GM21723 (cell line): ENCODE measurements around the gene STIP1.
A peak's percentile ranks its signal among the peaks of the same experiment; 100 is the strongest.

ENCODE experiments used
- ATAC-seq: cut with Tn5 transposase; IDR thresholded peaks from one replicate; pipeline ENCODE4 v1.9.1; 2021; ENCODE audit warnings: mild to moderate bottlenecking, moderate library complexity; ENCODE audit not compliant: unreplicated experiment

Gene STIP1

DNA sequence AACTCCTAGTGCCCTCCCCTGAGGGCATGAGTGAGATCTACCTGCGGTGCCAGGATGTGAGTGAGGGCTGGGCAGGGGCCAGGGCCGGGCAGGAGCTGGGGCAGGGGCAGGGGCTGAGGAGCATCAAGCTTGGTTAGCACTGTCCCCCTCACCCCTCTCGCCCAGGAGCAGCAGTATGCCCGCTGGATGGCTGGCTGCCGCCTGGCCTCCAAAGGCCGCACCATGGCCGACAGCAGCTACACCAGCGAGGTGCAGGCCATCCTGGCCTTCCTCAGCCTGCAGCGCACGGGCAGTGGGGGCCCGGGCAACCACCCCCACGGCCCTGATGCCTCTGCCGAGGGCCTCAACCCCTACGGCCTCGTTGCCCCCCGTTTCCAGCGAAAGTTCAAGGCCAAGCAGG is 34.3 kb downstream of the STIP1 start:
- no peak for ATAC-seq

DNA sequence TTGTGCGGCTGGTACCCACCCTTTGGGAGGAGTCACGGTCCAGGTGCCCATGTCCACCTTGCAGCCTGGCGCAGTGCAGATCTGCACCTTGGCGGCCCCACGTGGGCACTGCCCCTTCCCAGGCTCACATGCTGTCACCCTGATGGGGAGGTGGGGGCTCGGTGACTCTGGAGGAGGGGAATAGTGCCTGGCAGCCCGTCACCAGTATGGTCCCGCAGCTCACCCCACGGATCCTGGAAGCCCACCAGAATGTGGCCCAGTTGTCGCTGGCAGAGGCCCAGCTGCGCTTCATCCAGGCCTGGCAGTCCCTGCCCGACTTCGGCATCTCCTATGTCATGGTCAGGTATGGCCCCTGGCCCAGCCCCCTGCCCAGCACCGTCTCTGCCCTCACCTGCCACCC is 34.8 kb downstream of the STIP1 start:
- no peak for ATAC-seq

DNA sequence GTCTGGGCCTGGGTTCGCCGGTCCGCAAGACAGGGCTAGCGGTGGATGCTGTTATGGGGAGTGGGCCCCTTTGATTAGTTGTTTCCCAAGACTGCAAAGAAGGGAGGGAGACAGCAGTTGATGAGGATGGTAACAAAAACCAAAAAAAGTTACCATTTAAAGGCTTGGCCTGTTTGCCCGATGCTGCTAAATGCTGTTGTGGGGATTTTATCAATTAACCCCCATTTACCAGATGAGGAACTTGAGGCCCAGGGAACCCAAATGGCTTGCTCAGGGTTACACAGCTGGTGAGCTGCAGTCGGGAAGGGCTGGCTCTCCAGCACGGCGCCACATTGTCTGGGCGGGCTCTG is 36.7 kb downstream of the STIP1 start:
- ATAC-seq, result no peak

DNA sequence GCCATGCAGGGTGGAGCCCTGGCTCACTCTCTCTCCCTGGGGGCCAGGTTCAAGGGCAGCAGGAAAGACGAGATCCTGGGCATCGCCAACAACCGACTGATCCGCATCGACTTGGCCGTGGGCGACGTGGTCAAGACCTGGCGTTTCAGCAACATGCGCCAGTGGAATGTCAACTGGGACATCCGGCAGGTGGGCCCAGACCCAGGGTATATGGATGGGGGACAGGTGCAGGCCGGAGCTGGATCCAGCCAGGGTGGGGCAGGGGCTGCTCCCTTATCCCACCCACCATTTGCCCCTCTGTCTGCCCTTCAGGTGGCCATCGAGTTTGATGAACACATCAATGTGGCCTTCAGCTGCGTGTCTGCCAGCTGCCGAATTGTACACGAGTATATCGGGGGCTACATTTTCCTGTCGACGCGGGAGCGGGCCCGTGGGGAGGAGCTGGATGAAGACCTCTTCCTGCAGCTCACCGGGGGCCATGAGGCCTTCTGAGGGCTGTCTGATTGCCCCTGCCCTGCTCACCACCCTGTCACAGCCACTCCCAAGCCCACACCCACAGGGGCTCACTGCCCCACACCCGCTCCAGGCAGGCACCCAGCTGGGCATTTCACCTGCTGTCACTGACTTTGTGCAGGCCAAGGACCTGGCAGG is 37.2 kb downstream of the STIP1 start:
- no peak for ATAC-seq

DNA sequence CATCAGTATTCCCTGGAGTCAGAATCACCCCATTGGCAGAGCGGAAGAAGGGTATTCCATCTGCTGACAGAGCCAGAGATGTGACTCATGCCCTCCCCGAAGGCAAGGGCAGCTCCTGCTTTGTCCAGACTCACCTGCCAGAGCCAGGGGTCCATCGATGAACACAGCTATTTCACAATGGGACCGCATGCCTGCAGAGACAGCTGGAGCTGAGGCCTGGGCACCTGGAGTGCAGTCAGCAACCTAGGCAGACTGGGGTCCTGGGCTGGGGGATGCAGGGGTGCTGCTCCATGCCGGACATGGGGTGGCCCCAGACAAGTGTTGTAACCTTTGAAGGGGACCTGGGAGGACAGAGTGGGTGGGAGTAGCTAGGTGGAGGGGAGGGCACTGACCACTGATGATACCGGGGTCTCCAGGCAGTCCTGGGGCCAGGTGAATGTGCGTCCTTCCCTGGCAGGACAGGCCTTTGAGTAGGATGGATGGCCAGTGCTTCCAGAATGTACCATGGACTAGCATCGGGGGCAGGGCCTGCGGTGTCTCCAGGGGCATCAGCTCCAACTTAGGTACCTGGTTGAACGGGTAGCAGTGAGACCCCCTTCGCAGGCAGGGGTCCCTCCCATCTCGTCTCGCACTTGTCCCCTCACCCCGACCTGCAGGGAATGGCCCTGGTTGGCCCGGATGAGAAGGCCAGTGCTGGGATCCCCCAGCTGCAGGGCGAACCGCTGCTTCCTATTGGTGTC is 38.4 kb downstream of the STIP1 start:
- no peak for ATAC-seq

DNA sequence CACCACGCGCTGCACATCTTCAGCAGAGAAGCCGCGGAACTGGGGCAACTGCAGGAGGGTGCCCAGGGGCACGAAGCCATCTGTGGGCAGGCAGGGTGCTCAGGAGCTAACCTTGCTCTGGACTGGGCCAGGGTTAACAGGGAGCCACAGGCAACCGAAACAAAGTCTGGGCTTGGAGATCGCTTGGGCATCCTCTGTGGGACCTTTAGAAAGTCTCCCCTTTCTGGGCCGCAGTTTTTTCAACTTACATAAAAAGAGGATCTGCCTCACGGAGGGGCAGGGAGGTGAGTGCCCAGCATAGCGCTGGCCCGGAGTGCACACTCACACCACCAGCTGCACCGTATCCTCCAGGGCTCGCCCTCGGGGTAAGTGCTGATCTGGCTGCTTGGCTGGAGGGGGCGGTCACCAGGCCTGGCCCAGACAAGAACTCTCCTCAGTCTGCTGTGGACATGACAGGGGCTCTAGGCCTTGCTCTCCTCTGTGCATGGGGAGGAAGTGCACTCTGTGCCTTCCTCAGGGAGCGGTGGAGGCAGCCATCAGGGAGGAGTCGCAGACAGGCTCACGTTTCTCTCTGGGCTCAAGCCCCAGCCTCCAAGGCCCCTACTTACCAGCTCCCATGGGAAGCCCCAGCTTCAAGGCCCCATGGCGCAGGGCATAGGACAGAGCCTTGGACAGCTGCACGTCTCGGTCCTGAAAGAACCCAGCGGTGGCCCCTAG is 39.1 kb downstream of the STIP1 start:
- ATAC-seq, result no peak

DNA sequence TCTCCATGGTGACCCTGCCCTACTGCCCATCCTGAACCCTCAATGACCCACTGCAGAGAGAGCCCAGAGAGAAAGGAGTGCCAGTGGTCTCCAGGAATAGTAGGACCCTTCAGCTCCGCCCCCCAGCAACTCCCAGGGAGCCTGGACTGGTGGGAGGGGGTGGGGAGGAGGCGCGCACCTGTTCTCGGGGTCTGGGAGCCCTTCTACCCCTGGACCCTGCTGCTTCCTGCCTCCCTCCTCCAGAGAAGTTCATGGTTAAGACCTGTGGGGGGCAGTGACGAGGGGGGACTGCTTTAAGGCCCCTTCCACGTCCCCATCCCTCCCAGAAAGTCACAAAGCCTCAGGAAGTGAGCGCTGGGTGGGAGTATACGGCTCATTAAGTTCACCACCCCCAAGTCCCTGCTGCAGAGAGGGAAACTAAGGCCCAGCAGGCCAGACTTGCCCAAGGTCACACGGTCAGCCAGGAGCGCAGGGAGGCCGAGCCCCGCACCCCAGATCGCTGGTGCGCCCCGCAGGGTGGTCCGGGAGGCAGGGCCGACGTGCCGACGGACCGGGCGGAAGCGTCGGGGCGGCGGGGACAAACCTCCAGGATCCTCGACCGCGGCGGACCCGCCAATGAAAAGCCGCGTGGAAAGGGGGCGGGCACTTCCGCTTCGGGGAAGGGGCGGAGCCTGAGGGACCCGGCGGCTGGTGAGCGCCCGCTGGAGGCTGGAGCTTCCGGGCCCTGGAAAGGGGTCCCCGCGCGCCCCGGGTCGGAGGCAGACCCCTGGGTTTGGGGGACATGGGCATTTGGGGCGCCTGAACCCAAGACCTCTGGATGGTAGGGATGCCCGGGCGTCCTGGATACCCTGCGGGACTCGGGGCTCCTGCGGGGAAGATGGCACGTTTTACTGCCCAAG is 39.9 kb downstream of the STIP1 start, which contains the start of the genes NUDT22 and TRPT1:
Gene NUDT22 (plus strand): TSS at position 667 of the 899 bp plus-strand sequence. CDS start 379 bp downstream, outside the sequence.
Gene TRPT1 (minus strand): TSS at position 579 of the 899 bp plus-strand sequence. CDS start 326 bp downstream, at position 253.
- ATAC-seq, result peak; percentile 41

DNA sequence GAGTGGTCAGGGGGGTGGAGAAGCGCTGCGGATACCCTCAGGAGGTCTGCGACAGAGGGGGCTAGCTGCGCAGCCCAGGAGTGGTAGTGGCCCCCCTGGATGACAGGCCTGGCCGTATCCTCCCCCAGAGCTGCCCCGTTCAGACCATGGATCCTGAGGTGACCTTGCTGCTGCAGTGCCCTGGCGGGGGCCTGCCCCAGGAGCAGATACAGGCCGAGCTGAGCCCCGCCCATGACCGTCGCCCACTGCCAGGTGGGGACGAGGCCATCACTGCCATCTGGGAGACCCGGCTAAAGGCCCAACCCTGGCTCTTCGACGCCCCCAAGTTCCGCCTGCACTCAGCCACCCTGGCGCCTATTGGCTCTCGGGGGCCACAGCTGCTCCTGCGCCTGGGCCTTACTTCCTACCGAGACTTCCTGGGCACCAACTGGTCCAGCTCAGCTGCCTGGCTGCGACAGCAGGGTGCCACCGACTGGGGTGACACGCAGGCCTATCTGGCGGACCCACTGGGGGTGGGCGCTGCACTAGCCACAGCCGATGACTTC is 40.6 kb downstream of the STIP1 start:
- peak; percentile 36 for ATAC-seq

DNA sequence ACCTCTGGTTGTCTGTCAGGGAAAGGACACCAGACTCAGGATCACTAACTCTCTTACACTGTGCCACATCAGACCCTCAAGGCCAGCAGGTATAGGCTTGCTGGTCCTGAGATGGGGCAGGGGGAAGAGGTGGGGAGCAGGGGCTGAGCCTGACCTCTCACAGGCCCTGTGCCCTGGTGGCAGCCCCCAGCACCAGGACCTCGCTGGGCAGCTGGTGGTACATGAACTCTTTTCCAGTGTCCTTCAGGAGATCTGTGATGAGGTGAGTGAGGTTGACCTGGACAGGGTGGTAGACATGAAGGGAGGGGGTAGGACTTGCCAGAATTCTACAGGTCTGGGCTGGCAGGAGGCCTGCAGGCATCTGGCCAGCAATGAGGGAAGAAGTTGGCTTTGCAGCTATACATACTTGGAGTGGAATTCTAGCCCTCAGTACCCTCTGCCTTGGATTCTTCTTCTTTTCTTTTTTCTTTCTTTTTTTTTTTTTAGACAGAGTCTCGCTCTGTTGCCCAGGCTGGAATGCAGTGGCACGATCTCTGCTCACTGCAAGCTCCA is 41.5 kb downstream of the STIP1 start:
- no peak for ATAC-seq

DNA sequence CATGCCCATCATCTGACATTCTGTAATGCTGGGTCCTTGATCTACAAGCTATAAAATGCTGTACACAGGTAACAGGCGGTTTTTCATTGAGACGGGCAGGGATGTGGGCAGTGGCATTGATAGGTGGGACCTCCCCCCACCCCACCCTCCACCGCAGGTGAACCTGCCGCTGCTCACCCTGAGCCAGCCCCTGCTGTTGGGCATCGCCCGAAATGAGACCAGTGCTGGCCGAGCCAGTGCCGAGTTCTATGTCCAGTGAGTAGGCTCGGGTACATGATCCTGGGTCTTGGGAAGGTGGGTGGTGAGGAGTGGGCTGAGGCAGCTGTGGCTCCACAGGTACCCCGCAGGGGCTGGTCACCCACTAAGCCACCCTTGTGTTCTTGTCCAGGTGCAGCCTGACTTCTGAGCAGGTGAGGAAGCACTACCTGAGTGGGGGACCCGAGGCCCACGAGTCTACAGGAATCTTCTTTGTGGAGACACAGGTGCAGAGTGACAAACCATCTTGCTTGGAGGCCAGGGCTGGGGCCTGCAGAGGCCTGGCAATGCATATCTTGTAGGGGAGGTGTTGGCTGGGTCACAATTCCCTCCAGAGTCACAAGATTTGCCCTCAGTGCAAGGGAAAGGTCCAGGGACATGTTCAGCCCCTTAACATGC is 43.2 kb downstream of the STIP1 start:
- ATAC-seq, result no peak

DNA sequence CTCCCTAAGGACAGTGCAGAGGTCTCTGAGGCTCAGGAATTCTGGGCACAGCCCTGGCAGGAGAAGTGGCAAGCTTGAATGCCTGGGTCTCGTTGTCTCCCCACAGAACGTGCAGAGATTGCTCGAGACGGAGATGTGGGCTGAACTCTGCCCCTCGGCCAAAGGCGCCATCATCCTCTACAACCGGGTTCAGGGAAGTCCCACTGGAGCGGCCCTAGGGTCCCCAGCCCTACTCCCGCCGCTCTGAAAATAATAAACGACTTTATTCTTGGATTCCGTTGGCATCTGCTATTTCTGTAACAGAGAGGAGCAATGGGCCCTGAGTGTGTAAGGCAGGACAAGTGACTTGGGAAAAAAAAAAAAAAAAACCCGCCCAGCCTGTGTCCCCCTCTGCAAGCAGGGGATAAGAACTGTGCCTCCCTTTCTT is 43.8 kb downstream of the STIP1 start:
- ATAC-seq, result no peak

DNA sequence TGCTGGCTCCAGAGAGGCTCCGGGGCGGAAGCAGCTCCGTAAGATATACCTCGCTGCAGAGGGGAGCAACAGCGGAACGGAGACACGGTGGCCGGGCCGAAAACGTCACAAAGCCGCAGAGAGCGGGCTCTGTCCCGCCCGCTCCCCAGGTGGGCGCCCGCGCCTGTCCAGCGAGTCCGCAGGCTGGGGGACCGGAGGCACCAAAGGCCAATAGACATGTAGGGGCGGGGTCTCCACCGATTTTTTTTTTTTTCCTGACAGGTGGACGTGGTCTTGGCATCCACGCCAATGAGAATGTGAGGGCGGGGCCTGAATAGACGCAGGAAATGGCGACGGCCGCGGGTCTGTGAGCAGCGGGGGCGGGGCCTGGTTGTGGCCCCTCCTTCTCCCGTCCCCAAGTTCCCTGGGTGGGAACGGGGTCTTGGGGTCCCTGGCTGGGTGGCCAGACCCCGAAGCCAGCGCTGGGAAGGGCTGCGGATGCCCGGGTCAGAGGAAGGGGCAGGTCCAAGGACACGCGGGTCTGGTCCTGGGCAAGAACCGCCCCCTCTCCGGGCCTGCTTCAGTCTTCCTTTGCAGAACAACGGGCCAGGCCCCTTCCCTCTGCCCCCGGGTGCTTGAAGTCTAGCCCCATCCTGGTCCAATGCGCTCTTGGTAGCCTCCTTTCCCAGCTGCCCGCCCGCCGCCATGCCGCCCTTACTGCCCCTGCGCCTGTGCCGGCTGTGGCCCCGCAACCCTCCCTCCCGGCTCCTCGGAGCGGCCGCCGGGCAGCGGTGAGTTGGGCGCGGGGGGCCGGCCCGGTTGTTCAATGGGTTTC is 44.4 kb downstream of the STIP1 start, which contains the start of gene DNAJC4:
Gene DNAJC4 (plus strand): TSS at position 378 of the 814 bp plus-strand sequence. CDS start 307 bp downstream, at position 685.
- ATAC-seq, result peak; percentile 43

DNA sequence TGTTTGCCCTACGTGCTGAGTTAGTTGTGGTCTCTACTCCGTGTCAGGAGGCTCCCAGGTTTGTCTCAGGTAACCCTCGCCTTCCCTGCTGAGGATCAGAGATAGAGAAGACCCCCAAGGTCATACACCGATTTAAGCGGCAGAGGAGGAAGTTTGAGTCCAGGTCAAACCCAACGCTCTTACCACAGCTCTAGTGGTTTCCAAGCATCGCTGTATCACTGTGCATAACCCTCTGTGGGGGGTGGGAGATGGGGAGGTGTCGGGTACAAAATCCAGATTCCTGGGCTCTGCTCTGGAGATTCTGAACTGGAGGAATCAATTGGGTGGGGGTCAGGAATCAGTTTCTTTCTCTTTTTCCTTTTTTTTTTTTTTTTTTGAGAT is 45.0 kb downstream of the STIP1 start:
- ATAC-seq, result no peak

DNA sequence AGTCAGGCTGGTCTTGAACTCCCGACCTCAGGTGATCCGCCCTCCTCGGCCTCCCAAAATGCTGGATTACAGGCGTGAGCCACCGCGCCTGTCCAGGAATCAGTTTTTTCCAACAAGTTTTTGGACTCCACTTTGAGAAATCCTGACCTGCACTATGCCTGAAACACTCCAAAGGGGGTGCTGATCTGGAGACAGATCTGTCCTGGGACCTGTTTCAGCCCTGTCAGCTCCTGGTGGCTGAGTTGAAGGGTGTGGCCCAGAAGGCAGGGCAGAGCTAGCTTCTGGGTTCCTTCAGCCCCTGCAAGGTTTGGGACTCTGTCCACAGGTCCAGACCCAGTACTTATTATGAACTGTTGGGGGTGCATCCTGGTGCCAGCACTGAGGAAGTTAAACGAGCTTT is 45.6 kb downstream of the STIP1 start:
- no peak for ATAC-seq

DNA sequence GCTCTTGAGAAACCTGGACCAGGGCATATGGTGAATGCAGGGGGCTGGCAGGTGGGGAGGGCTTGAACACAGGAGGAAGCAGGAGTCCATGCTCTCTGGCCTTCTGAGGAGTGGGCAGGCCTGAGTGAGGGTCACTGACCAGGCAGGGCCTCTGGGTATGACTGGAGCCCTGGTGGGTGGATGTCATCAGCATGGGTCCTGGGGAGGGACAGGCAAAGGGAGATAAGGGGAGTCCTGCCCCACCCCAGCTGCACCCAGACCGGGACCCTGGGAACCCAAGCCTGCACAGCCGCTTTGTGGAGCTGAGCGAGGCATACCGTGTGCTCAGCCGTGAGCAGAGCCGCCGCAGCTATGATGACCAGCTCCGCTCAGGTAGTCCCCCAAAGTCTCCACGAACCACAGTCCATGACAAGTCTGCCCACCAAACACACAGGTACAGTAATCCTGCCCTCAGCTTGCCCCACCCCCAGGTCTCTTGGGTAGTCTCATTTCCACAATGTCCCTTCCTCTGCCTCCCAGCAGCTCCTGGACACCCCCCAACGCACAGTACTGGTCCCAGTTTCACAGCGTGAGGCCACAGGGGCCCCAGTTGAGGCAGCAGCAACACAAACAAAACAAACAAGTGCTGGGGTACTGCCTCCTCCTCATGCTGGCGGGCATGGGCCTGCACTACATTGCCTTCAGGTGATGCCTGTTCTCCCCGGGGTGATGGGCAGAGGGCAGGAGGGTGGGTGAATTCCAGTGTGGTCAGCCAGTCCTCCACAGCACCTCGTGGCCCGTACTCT is 46.4 kb downstream of the STIP1 start:
- no peak for ATAC-seq

DNA sequence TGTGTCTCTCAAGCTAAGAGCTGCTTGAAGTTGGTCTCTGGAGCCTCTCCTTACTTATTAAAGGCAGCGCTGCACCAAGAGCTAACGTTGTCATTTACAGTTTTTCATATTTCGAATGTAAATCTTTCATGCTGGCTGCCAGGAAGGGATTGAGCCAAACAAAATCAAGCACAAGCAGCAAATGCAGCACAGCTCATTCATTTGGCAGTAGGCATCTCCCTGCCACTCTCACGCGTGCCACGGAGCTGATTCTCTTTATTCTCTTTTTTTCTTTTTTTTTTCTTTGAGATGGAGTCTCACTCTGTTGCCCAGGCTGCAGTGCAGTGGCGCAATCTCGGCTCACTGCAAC is 47.0 kb downstream of the STIP1 start:
- ATAC-seq, result no peak

DNA sequence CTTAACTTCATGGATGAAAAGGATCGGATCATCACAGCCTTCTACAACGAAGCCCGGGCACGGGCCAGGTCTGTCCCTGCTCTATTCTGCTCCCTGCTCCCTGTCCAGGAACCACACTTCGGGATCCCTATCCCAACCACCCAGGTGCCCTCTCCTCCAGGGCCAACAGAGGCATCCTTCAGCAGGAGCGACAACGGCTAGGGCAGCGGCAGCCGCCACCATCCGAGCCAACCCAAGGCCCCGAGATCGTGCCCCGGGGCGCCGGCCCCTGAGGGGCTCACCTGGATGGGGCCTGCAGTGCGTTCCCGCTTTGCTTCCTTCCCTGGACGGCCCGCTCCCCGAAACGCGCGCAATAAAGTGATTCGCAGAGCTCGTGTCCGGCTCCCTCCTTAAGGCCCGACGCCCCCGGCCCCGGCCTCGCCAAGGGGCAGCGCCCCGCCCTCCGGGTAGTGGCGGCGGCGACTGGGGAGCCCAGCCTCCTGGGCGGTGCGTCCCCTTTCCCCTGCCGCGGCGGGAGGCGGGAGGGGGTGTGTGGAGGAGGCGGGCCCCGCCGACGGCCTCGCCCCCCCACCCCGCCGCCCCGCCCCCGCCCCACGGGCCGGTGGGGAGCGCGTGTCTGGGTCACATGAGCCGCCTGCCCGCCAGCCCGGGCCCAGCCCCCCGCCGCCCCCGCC is 48.1 kb downstream of the STIP1 start, which contains the start of gene VEGFB:
Gene VEGFB (plus strand): TSS at position 672 of the 674 bp plus-strand sequence. CDS start 250 bp downstream, outside the sequence.
- peak; percentile 44 for ATAC-seq
